WERI-Rb-1 (cell line): ENCODE data around the gene PDZRN3.

Experiments
- DNase-seq: peaks from one replicate; pipeline ENCODE4 v3.0.0-alpha.2; 2020
- H3K27ac ChIP-seq: fragments of 250-450 bp; sonication (Bioruptor Pico); 2 replicates; pipeline ENCODE4 v1.5.1; 2020; ENCODE audit warnings: mild to moderate bottlenecking, moderate library complexity
- H3K27me3 ChIP-seq: fragments of 250-450 bp; sonication (Bioruptor Pico); 2 replicates; pipeline ENCODE4 v1.5.1; 2021; ENCODE audit warnings: mild to moderate bottlenecking, low read depth, moderate library complexity; ENCODE audit not compliant: insufficient read depth, severe bottlenecking
- H3K36me3 ChIP-seq: fragments of 250-450 bp; sonication (Bioruptor Pico); 2 replicates; pipeline ENCODE4 v1.5.1; 2020; ENCODE audit warnings: mild to moderate bottlenecking, moderate library complexity
- H3K4me3 ChIP-seq: 2 replicates; pipeline ENCODE4 v1.5.1; 2011; ENCODE audit warnings: low read depth, mild to moderate bottlenecking, control low read depth, low read length
- H3K9me3 ChIP-seq: fragments of 250-450 bp; sonication (Bioruptor Pico); 2 replicates; pipeline ENCODE4 v1.5.1; 2021; ENCODE audit warnings: mild to moderate bottlenecking, moderate library complexity; ENCODE audit not compliant: severe bottlenecking
- TF ChIP-seq, protein P1 (sequence below): IDR thresholded peaks from 2 replicates; pipeline ENCODE4 v1.5.1; 2011; ENCODE audit warnings: low read depth, mild to moderate bottlenecking, control low read depth, inconsistent platforms, low read length

PDZRN3 gene

DNA sequence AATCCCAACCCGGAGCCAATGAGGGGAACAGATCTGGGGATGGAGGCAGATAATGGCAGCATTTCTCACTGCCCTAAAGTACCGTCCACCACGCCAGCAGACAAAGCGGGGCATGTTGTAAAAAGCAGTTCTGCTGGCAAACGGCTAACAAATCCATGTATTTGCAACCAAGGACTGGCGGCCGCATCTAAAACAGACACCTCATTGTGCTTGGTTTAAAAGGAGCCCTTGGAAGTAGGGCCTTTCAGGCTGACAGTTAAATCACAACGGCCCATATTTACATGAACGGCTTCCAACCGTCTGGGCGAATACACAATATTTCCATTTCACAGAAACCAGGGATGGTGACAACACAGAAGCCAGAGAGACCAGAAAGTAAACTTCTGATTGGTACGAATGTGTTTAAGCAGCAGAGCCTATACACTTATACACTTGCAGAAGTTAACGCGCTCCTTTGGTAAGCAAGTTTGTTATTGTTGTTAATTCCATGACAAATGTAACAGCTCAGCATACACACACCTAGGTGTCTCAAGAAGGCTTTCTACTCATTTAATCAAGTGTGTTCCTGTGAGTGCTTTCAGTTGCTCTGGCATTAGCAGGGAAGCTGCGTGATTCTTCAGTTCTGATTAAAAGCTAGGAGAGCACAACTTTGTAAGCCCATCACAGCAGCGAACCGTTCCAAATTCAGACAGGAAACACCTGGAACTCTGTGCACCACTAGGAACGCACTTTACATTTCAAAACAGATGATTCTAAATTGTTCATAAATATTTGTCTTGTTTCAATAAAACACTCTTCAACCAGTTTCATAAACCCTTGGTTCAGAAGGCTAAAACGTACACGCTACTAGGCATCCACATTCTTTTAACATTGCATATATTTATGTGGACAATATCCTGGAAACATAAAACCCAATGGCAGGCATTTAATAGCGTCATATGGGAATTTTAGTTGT, 112.9 kb downstream of the PDZRN3 start:
- Histone ChIP-seq H3K27ac (no peak overlapping the region), H3K36me3 (no peaks in the 10 kb centered on the region), H3K27me3 (no peaks in the 10 kb centered on the region), H3K4me3 (no peak overlapping the region), H3K9me3 (no peaks in the 10 kb centered on the region)
- no peak for DNase-seq
- TF ChIP-seq, protein P1, sequence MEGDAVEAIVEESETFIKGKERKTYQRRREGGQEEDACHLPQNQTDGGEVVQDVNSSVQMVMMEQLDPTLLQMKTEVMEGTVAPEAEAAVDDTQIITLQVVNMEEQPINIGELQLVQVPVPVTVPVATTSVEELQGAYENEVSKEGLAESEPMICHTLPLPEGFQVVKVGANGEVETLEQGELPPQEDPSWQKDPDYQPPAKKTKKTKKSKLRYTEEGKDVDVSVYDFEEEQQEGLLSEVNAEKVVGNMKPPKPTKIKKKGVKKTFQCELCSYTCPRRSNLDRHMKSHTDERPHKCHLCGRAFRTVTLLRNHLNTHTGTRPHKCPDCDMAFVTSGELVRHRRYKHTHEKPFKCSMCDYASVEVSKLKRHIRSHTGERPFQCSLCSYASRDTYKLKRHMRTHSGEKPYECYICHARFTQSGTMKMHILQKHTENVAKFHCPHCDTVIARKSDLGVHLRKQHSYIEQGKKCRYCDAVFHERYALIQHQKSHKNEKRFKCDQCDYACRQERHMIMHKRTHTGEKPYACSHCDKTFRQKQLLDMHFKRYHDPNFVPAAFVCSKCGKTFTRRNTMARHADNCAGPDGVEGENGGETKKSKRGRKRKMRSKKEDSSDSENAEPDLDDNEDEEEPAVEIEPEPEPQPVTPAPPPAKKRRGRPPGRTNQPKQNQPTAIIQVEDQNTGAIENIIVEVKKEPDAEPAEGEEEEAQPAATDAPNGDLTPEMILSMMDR: no peak

DNA sequence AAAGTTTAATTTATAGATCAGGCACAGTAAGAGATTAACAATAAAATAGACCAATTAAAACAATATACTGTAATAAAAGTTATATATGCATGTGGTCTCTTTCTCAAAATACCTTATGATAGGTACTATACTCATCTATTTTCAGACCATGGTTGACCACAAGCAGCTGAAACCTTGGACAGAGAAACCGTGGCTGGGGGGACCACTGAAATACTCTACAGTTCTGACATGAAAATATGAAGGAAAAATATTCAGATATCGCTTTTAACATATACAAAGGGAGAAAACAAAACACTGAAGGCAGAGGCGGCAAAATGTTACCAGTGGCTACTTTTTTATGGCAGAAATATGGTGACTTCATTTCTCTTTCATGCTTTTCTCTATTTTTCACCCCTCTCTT, 114.0 kb downstream of the PDZRN3 start:
- Histone ChIP-seq H3K4me3 (no peak overlapping the region), H3K27ac (no peak overlapping the region), H3K9me3 (no peaks in the 10 kb centered on the region), H3K36me3 (no peaks in the 10 kb centered on the region), H3K27me3 (no peaks in the 10 kb centered on the region)
- DNase-seq: no peak
- TF ChIP-seq, protein P1: no peak

DNA sequence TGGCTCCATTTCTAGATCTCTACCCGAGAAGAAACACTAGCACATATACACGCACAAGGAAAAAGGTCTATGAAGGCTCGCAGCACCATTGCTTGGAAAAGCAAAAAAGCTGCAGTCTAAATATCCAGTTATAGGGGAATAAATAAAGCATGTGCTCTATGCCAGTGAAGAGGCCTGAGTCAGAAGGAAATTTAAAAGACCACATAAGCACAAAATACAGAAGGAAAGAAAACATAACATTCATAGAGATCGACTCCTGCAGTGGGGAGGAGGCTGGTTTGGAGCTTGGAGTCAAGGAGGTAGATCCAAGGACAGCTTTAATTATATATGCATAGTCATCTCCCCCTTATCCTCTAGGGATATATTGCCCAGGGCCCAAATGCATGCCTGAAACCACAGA, 114.4 kb downstream of the PDZRN3 start:
- Histone ChIP-seq H3K27me3 (no peaks in the 10 kb centered on the region), H3K4me3 (no peak overlapping the region), H3K9me3 (no peaks in the 10 kb centered on the region), H3K27ac (peak overlapping the region; percentile 71), H3K36me3 (no peaks in the 10 kb centered on the region)
- no peak for DNase-seq
- TF ChIP-seq, protein P1: no peak

DNA sequence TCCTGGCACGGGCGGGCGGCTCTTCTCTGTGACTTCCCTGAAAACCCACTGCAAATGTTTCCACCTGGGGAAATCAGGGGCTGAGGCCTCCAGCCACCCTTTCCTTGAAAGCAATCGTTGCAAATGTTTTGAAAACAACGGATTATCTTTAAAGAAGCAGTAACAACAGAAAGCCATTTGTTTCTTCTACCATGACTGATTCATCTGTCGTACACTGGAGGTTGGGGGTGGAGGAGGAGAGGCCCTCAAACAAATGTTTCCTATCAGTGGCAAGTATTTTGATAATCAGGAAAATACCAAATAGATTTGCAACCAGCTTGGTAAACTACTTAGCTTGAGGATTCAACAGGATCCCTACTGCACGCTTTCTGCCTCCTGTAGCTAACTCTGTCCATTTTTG, 114.9 kb downstream of the PDZRN3 start:
- TF ChIP-seq, protein P1: no peak
- Histone ChIP-seq H3K4me3 (no peak overlapping the region), H3K27ac (peak overlapping the region; percentile 71), H3K36me3 (no peaks in the 10 kb centered on the region), H3K9me3 (no peaks in the 10 kb centered on the region), H3K27me3 (no peaks in the 10 kb centered on the region)
- DNase-seq: no peak

DNA sequence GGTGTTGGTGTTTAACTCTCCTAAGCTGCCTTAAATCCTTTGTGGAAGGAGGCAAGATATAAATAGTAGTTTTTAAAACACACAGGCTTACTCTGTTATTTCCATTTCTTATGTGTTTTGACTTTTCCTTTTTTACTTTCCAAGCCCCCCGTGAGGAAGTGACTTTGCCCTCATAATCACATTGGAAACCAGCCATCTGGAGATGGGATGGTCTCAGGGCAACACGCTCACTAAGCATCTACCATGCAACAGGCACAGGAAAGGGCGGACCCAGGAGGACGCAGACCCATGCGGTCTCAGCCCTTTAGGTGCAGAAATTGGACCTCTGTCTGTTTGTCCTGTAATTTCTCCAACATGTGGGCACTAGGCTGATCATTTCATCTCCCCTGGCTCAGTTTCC, 115.7 kb downstream of the PDZRN3 start:
- Histone ChIP-seq H3K9me3 (no peaks in the 10 kb centered on the region), H3K27ac (peak overlapping the region; percentile 71), H3K4me3 (peak overlapping the region; percentile 19), H3K27me3 (no peaks in the 10 kb centered on the region), H3K36me3 (no peaks in the 10 kb centered on the region)
- peak; percentile 60 for DNase-seq
- TF ChIP-seq, protein P1: no peak
